Activated CD4-positive, alpha-beta memory T cell treated with anti-CD3 and anti-CD28 coated beads, Interleukin-2, amount 10 ng/mL, durations not matched to agents 7 days and 5 days (primary cell): ENCODE data around the gene DEPDC5. TPM values are rescaled to one million over a fixed set of nuclear protein-coding genes. Genes with fewer than 3 reads are reported as not detected.
A peak's percentile ranks its signal among the peaks of the same experiment; 100 is the strongest.

ENCODE experiments used
- CTCF ChIA-PET: fragments of 350-600 bp; sonication (Branson Sonifier 250); formaldehyde crosslinking; loops from one replicate; lab custom pipeline; 2021; ENCODE audit warnings: antibody characterized with exemption, inconsistent platforms; lab: Charles Lee
- POLR2A ChIA-PET: fragments of 350-600 bp; sonication (Branson Sonifier 250); formaldehyde crosslinking; loops from one replicate; lab custom pipeline; 2021; ENCODE audit warnings: antibody characterized with exemption; lab: Charles Lee
- DNase-seq: peaks from one replicate; pipeline ENCODE4 v3.0.0-alpha.2; 2020
- H3K27ac Mint-ChIP-seq: one replicate; pipeline ENCODE4 v1.8.0; 2021; ENCODE audit warnings: mild to moderate bottlenecking, mixed read lengths
- H3K27me3 Mint-ChIP-seq: one replicate; pipeline ENCODE4 v1.8.0; 2021; ENCODE audit warnings: mixed read lengths
- H3K36me3 Mint-ChIP-seq: one replicate; pipeline ENCODE4 v1.8.0; 2021; ENCODE audit warnings: low read depth, mixed read lengths
- H3K4me1 Mint-ChIP-seq: one replicate; pipeline ENCODE4 v1.8.0; 2021; ENCODE audit warnings: mixed read lengths
- H3K4me3 Mint-ChIP-seq: one replicate; pipeline ENCODE4 v1.8.0; 2021; ENCODE audit warnings: mild to moderate bottlenecking, mixed read lengths
- H3K9me3 Mint-ChIP-seq: one replicate; pipeline ENCODE4 v1.8.0; 2021; ENCODE audit warnings: mixed read lengths
- total RNA-seq, 2 experiments: library from RNA; stranded (reverse); gene quantifications; one replicate each; pipeline ENCODE4 v1.2.3, GENCODE V29; 2021

The DEPDC5 gene
- total RNA-seq, 2 experiments from 2014 or later = 32.8 to 33.7 TPM

- Mint-ChIP-seq H3K4me3 (no peak overlapping the region), H3K9me3 (no peaks in the 10 kb centered on the region), H3K36me3 (peaks cover 42% of the 10 kb centered on the region), H3K4me1 (peaks cover 20% of the 10 kb centered on the region), H3K27me3 (no peaks in the 10 kb centered on the region), H3K27ac (no peak overlapping the region)
- DNase-seq = no peak
- ChIA-PET CTCF (no interaction called here), POLR2A (no interaction called here)
Measured at GRCh38 chr22:31825513-31825912, 71.7 kb downstream of the DEPDC5 start.

GRCh38 chr22:31826443-31826842 is 72.6 kb downstream of the DEPDC5 start:
- no peak overlapping the region for H3K27ac Mint-ChIP-seq
- CTCF ChIA-PET = no interaction called here
- no peak overlapping the region for H3K4me3 Mint-ChIP-seq
- H3K9me3 Mint-ChIP-seq = no peaks in the 10 kb centered on the region
- no peak for DNase-seq
- peaks cover 28% of the 10 kb centered on the region for H3K4me1 Mint-ChIP-seq
- POLR2A ChIA-PET = no interaction called here
- H3K36me3 Mint-ChIP-seq = peaks cover 38% of the 10 kb centered on the region
- no peaks in the 10 kb centered on the region for H3K27me3 Mint-ChIP-seq

- no peak for DNase-seq
- no peak overlapping the region for H3K27ac Mint-ChIP-seq
Measured at GRCh38 chr22:31828739-31829138, 74.9 kb downstream of the DEPDC5 start.

GRCh38 chr22:31829505-31829904 is 75.7 kb downstream of the DEPDC5 start:
- peak; percentile 50 for DNase-seq
- Mint-ChIP-seq H3K36me3 (peaks cover 44% of the 10 kb centered on the region), H3K27ac (peak overlapping the region; percentile 83)

More at GRCh38 chr22:31828739-31829138, 74.9 kb downstream of the DEPDC5 start:
- Mint-ChIP-seq H3K4me1 (peaks cover 31% of the 10 kb centered on the region), H3K9me3 (no peaks in the 10 kb centered on the region), H3K27me3 (no peaks in the 10 kb centered on the region), H3K36me3 (peaks cover 40% of the 10 kb centered on the region), H3K4me3 (no peak overlapping the region)
- ChIA-PET POLR2A (no interaction called here), CTCF (no interaction called here)

GRCh38 chr22:31830721-31831070 is 76.9 kb downstream of the DEPDC5 start:
- H3K4me3 Mint-ChIP-seq = no peak overlapping the region
- H3K9me3 Mint-ChIP-seq = no peaks in the 10 kb centered on the region
- CTCF ChIA-PET = interaction anchor here (0.8 to 2.0 kb wide), 6 partner anchors 18 to 379 kb away, joined by 3 to 7 read pairs (median 3); no protein-coding TSS in a partner anchor
- no peak for DNase-seq
- peaks cover 40% of the 10 kb centered on the region for H3K36me3 Mint-ChIP-seq
- POLR2A ChIA-PET = interaction anchor here (0.7 to 1.4 kb wide), 3 partner anchors 125 to 168 kb away, joined by 3 to 4 read pairs (median 3); partner anchors contain the start of gene PISD
- no peaks in the 10 kb centered on the region for H3K27me3 Mint-ChIP-seq
- peaks cover 31% of the 10 kb centered on the region for H3K4me1 Mint-ChIP-seq
- peak overlapping the region; percentile 83 for H3K27ac Mint-ChIP-seq

More at GRCh38 chr22:31829505-31829904, 75.7 kb downstream of the DEPDC5 start:
- Mint-ChIP-seq H3K9me3 (no peaks in the 10 kb centered on the region), H3K4me1 (peaks cover 31% of the 10 kb centered on the region), H3K4me3 (no peak overlapping the region), H3K27me3 (no peaks in the 10 kb centered on the region)
- ChIA-PET POLR2A (interaction anchor here (1.4 kb wide), 1 partner anchor 126 kb away, joined by 4 read pairs; no protein-coding TSS in a partner anchor), CTCF (interaction anchor here (1.0 to 2.0 kb wide), 2 partner anchors 16 to 164 kb away, joined by 3 to 7 read pairs; no protein-coding TSS in a partner anchor)

GRCh38 chr22:31833930-31834329 is 80.1 kb downstream of the DEPDC5 start:
- CTCF ChIA-PET = interaction anchor here (1.2 kb wide), 1 partner anchor 146 kb away, joined by 3 read pairs; no protein-coding TSS in a partner anchor
- peaks cover 26% of the 10 kb centered on the region for H3K4me1 Mint-ChIP-seq
- H3K9me3 Mint-ChIP-seq = no peaks in the 10 kb centered on the region
- peaks cover 34% of the 10 kb centered on the region for H3K36me3 Mint-ChIP-seq
- no peaks in the 10 kb centered on the region for H3K27me3 Mint-ChIP-seq
- H3K4me3 Mint-ChIP-seq = no peak overlapping the region
- POLR2A ChIA-PET = interaction anchor here (0.7 kb wide), 1 partner anchor 452 kb away, joined by 3 read pairs; no protein-coding TSS in a partner anchor
- DNase-seq = no peak
- no peak overlapping the region for H3K27ac Mint-ChIP-seq

GRCh38 chr22:31836010-31836409 is 82.2 kb downstream of the DEPDC5 start:
- H3K36me3 Mint-ChIP-seq = peaks cover 37% of the 10 kb centered on the region
- H3K9me3 Mint-ChIP-seq = no peaks in the 10 kb centered on the region
- peaks cover 8% of the 10 kb centered on the region for H3K4me1 Mint-ChIP-seq
- CTCF ChIA-PET = interaction anchor here (0.9 kb wide), 1 partner anchor 103 kb away, joined by 3 read pairs; no protein-coding TSS in a partner anchor
- no peak overlapping the region for H3K27ac Mint-ChIP-seq
- POLR2A ChIA-PET = no interaction called here
- no peak overlapping the region for H3K4me3 Mint-ChIP-seq
- no peaks in the 10 kb centered on the region for H3K27me3 Mint-ChIP-seq
- no peak for DNase-seq

- Mint-ChIP-seq H3K9me3 (no peaks in the 10 kb centered on the region), H3K27me3 (no peaks in the 10 kb centered on the region), H3K36me3 (peaks cover 41% of the 10 kb centered on the region), H3K4me1 (peaks cover 10% of the 10 kb centered on the region), H3K27ac (no peak overlapping the region), H3K4me3 (no peak overlapping the region)
- no peak for DNase-seq
- ChIA-PET CTCF (no interaction called here), POLR2A (no interaction called here)
Measured at GRCh38 chr22:31838917-31839316, 85.1 kb downstream of the DEPDC5 start.

GRCh38 chr22:31839986-31840385 is 86.2 kb downstream of the DEPDC5 start:
- Mint-ChIP-seq H3K36me3 (peaks cover 47% of the 10 kb centered on the region), H3K4me3 (no peak overlapping the region), H3K4me1 (peaks cover 10% of the 10 kb centered on the region), H3K9me3 (no peaks in the 10 kb centered on the region), H3K27ac (no peak overlapping the region), H3K27me3 (no peaks in the 10 kb centered on the region)
- POLR2A ChIA-PET = no interaction called here
- CTCF ChIA-PET = no interaction called here
- no peak for DNase-seq

- no peaks in the 10 kb centered on the region for H3K9me3 Mint-ChIP-seq
- CTCF ChIA-PET = no interaction called here
- H3K4me1 Mint-ChIP-seq = peaks cover 10% of the 10 kb centered on the region
- H3K27me3 Mint-ChIP-seq = no peaks in the 10 kb centered on the region
- POLR2A ChIA-PET = no interaction called here
- H3K4me3 Mint-ChIP-seq = no peak overlapping the region
- H3K27ac Mint-ChIP-seq = no peak overlapping the region
- DNase-seq = no peak
- H3K36me3 Mint-ChIP-seq = peaks cover 53% of the 10 kb centered on the region
Measured at GRCh38 chr22:31840585-31840984, 86.8 kb downstream of the DEPDC5 start.

GRCh38 chr22:31841078-31841827 is 87.4 kb downstream of the DEPDC5 start:
- Mint-ChIP-seq H3K27me3 (no peaks in the 10 kb centered on the region), H3K36me3 (peaks cover 59% of the 10 kb centered on the region), H3K4me1 (peaks cover 10% of the 10 kb centered on the region), H3K27ac (no peak overlapping the region), H3K4me3 (no peak overlapping the region), H3K9me3 (no peaks in the 10 kb centered on the region)
- no peak for DNase-seq
- POLR2A ChIA-PET = no interaction called here
- CTCF ChIA-PET = no interaction called here

GRCh38 chr22:31843526-31843925 is 89.7 kb downstream of the DEPDC5 start:
- CTCF ChIA-PET = no interaction called here
- Mint-ChIP-seq H3K9me3 (no peaks in the 10 kb centered on the region), H3K36me3 (peaks cover 76% of the 10 kb centered on the region), H3K4me3 (no peak overlapping the region), H3K27ac (no peak overlapping the region), H3K4me1 (peaks cover 10% of the 10 kb centered on the region), H3K27me3 (no peaks in the 10 kb centered on the region)
- no peak for DNase-seq
- POLR2A ChIA-PET = no interaction called here

- no peak overlapping the region for H3K4me3 Mint-ChIP-seq
- no peaks in the 10 kb centered on the region for H3K27me3 Mint-ChIP-seq
- H3K27ac Mint-ChIP-seq = no peak overlapping the region
- H3K4me1 Mint-ChIP-seq = peaks cover 10% of the 10 kb centered on the region
- H3K36me3 Mint-ChIP-seq = peaks cover 77% of the 10 kb centered on the region
- DNase-seq = no peak
- H3K9me3 Mint-ChIP-seq = no peaks in the 10 kb centered on the region
- ChIA-PET POLR2A (no interaction called here), CTCF (no interaction called here)
Measured at GRCh38 chr22:31844941-31845340, 91.1 kb downstream of the DEPDC5 start.
